CD4-positive, CD25-positive, alpha-beta regulatory T cell (primary cell): ENCODE measurements around the gene AR. TPM values are rescaled to one million over a fixed set of nuclear protein-coding genes. Genes with fewer than 3 reads are reported as not detected.
"Not testable (repeated sequence)": the region's sequence is repeated elsewhere in the genome, so short reads cannot be mapped to it uniquely, and the experiment has no call there.

Experiments used
- ATAC-seq, 2 donors: fragments of 150-1000 bp; cut with Tn5 transposase; one replicate each; pipeline ENCODE4 v1.10.0; 2021; ENCODE audit warnings: low read depth in 2 of 2, moderate number of reproducible peaks in 2 of 2, moderate library complexity in 1 of 2
- DNase-seq, 3 donors: peaks; one replicate each; pipeline versions ENCODE4 v3.0.0 to v3.0.0-alpha.2; 2012 to 2022; ENCODE audit warnings: mixed read lengths in 1 of 3
- H3K27ac ChIP-seq: one replicate; pipeline ENCODE4 v1.7.0; 2013; ENCODE audit warnings: mild to moderate bottlenecking, low read length; ENCODE audit not compliant: insufficient read depth, poor library complexity, severe bottlenecking
- H3K27me3 ChIP-seq: one replicate; pipeline ENCODE4 v1.7.0; 2013; ENCODE audit warnings: low read length; ENCODE audit not compliant: control insufficient read depth, insufficient read depth
- H3K36me3 ChIP-seq: one replicate; pipeline ENCODE4 v1.7.0; 2013; ENCODE audit warnings: mild to moderate bottlenecking, low read length, moderate library complexity; ENCODE audit not compliant: control insufficient read depth, insufficient read depth
- H3K4me1 ChIP-seq: 2 replicates; pipeline ENCODE4 v1.7.0; 2013; ENCODE audit warnings: mild to moderate bottlenecking, low read length; ENCODE audit not compliant: insufficient read depth, control insufficient read depth, poor library complexity, severe bottlenecking
- H3K4me3 ChIP-seq: one replicate; pipeline ENCODE4 v1.7.0; 2013; ENCODE audit warnings: low read depth, mild to moderate bottlenecking, low read length, moderate library complexity
- H3K9me3 ChIP-seq, 2 experiments: 1 replicate in 1 of 2; 2 replicates in 1 of 2; pipeline ENCODE4 v1.7.0; 2013; ENCODE audit warnings: low read length in 2 of 2, mild to moderate bottlenecking in 1 of 2, moderate library complexity in 1 of 2; ENCODE audit not compliant: control insufficient read depth in 2 of 2
- H3K27ac Mint-ChIP-seq, 3 donors: one replicate each; pipeline ENCODE4 v1.8.0; 2020 to 2022; ENCODE audit warnings: mild to moderate bottlenecking in 3 of 3, mixed read lengths in 3 of 3, moderate library complexity in 2 of 3
- H3K27me3 Mint-ChIP-seq: one replicate; pipeline ENCODE4 v1.8.0; 2022; ENCODE audit warnings: mild to moderate bottlenecking, mixed read lengths
- H3K36me3 Mint-ChIP-seq: one replicate; pipeline ENCODE4 v1.8.0; 2020; ENCODE audit warnings: mixed read lengths
- H3K4me1 Mint-ChIP-seq, 4 donors: one replicate each; pipeline ENCODE4 v1.8.0; 2020 to 2022; ENCODE audit warnings: mixed read lengths in 4 of 4, mild to moderate bottlenecking in 1 of 4
- H3K4me3 Mint-ChIP-seq, 4 donors: one replicate each; pipeline ENCODE4 v1.8.0; 2020 to 2022; ENCODE audit warnings: mild to moderate bottlenecking in 4 of 4, mixed read lengths in 4 of 4, moderate library complexity in 3 of 4
- H3K9me3 Mint-ChIP-seq, 7 donors: one replicate each; pipeline ENCODE4 v1.8.0; 2020 to 2022; ENCODE audit warnings: mixed read lengths in 7 of 7, mild to moderate bottlenecking in 3 of 7, moderate library complexity in 2 of 7
- polyA plus RNA-seq, 4 donors: library from polyadenylated mRNA; unstranded; fragments of 300-500 nt; fragmentation: Illumina TruSeq; gene quantifications; one replicate each; pipeline ENCODE4 v1.2.3, GENCODE V29; 2021
- total RNA-seq: library from RNA; stranded (reverse); gene quantifications from one replicate; pipeline ENCODE4 v1.2.3, GENCODE V29; 2022

AR gene
- total and polyA plus RNA-seq, 5 donors from 2014 or later, result 0.11 to 1.4 (median 0.13) TPM

GRCh38 chrX:67619253-67619652, 75.4 kb downstream of the AR start:
- peaks cover 0 to 5% of the 10 kb centered on the region in 2 experiments for H3K9me3 ChIP-seq
- H3K4me1 Mint-ChIP-seq, result peaks cover 0 to 4% (median 0%) of the 10 kb centered on the region in 4 donors
- ATAC-seq (no peak), DNase-seq (no peak)
- H3K27ac Mint-ChIP-seq, result no peak overlapping the region
- H3K27me3 ChIP-seq, result no peaks in the 10 kb centered on the region
- H3K4me1 ChIP-seq, result no peaks in the 10 kb centered on the region
- H3K9me3 Mint-ChIP-seq, result peaks cover 0 to 7% (median 3%) of the 10 kb centered on the region in 7 donors
- no peak overlapping the region for H3K4me3 Mint-ChIP-seq
- H3K27me3 Mint-ChIP-seq, result no peaks in the 10 kb centered on the region
- H3K36me3 Mint-ChIP-seq, result no peaks in the 10 kb centered on the region
- no peak overlapping the region for H3K4me3 ChIP-seq
- no peak overlapping the region for H3K27ac ChIP-seq
- H3K36me3 ChIP-seq, result no peaks in the 10 kb centered on the region

GRCh38 chrX:67622053-67622585, 78.3 kb downstream of the AR start:
- Histone ChIP-seq H3K9me3 (no peaks in the 10 kb centered on the region), H3K4me1 (no peaks in the 10 kb centered on the region), H3K27ac (no peak overlapping the region), H3K36me3 (no peaks in the 10 kb centered on the region), H3K27me3 (no peaks in the 10 kb centered on the region), H3K4me3 (no peak overlapping the region)
- Mint-ChIP-seq H3K27ac (no peak overlapping the region), H3K4me3 (no peak overlapping the region), H3K36me3 (no peaks in the 10 kb centered on the region), H3K4me1 (peaks cover 0 to 4% (median 0%) of the 10 kb centered on the region in 4 donors), H3K27me3 (no peaks in the 10 kb centered on the region), H3K9me3 (peaks cover 0 to 7% (median 0%) of the 10 kb centered on the region in 7 donors)
- DNase-seq (no peak), ATAC-seq (no peak)

DNA sequence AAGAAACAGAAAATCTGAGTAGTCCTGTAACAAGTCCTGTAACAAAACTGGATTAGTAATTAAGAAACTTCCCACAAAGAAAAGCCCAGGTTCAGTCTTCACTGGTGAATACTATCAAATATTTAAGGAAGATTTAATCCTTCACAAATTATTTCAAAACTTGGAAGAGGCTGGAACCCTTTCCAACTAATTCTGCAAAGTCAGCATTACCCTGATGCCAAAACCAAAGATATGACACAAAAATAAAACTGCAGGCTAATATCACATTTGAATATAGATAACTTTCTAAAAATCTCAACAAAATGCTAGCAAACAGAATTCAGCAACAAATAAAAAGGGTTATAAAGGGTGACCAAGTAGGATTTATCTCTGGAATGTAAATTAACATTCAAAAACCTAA, 80.5 kb downstream of the AR start:
- Histone ChIP-seq H3K27me3 (no peaks in the 10 kb centered on the region), H3K4me3 (no peak overlapping the region), H3K27ac (no peak overlapping the region), H3K4me1 (no peaks in the 10 kb centered on the region), H3K36me3 (no peaks in the 10 kb centered on the region), H3K9me3 (no peaks in the 10 kb centered on the region)
- Mint-ChIP-seq H3K36me3 (no peaks in the 10 kb centered on the region), H3K9me3 (peaks cover 0 to 7% (median 2%) of the 10 kb centered on the region in 7 donors), H3K27ac (no peak overlapping the region), H3K4me3 (no peak overlapping the region), H3K4me1 (no peaks in the 10 kb centered on the region), H3K27me3 (no peaks in the 10 kb centered on the region)
- ATAC-seq, result no peak
- DNase-seq, result no peak

GRCh38 chrX:67635424-67635823, 91.6 kb downstream of the AR start:
- ATAC-seq, result no peak
- Mint-ChIP-seq H3K9me3 (peaks cover 0 to 9% (median 2%) of the 10 kb centered on the region in 7 donors), H3K4me3 (no peak overlapping the region), H3K27me3 (no peaks in the 10 kb centered on the region), H3K36me3 (no peaks in the 10 kb centered on the region), H3K27ac (no peak overlapping the region), H3K4me1 (no peaks in the 10 kb centered on the region)
- DNase-seq, result no peak
- Histone ChIP-seq H3K9me3 (no peaks in the 10 kb centered on the region), H3K4me3 (no peak overlapping the region), H3K4me1 (no peaks in the 10 kb centered on the region), H3K36me3 (no peaks in the 10 kb centered on the region), H3K27ac (no peak overlapping the region), H3K27me3 (no peaks in the 10 kb centered on the region)

DNA sequence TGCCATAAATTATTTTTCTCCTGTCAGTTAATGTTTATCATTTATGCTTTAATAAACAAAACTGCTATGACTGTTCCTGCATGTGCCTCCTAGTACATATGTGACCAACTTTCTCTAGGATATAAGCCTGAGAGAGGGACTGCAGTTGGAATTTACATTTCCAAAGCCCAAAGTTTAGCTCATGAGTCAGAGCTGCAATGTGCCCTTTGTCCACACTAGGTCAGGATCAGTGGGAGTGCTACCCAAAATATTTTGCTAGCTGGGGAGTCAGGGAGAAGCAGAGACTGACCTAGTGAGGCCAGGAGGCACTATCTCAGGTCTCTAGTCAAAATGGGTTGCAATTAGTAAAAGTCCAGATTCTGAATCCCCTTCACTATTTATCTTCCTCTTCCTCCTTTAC, 92.7 kb downstream of the AR start:
- ATAC-seq, result no peak
- Histone ChIP-seq H3K4me3 (no peak overlapping the region), H3K36me3 (no peaks in the 10 kb centered on the region), H3K27ac (no peak overlapping the region), H3K4me1 (no peaks in the 10 kb centered on the region), H3K9me3 (no peaks in the 10 kb centered on the region), H3K27me3 (no peaks in the 10 kb centered on the region)
- Mint-ChIP-seq H3K36me3 (no peaks in the 10 kb centered on the region), H3K4me3 (no peak overlapping the region), H3K4me1 (no peaks in the 10 kb centered on the region), H3K27me3 (no peaks in the 10 kb centered on the region), H3K27ac (no peak overlapping the region), H3K9me3 (peaks cover 0 to 7% (median 1%) of the 10 kb centered on the region in 7 donors)
- DNase-seq, result no peak

GRCh38 chrX:67637293-67637692, 93.5 kb downstream of the AR start:
- not testable (repeated sequence) for H3K27me3 Mint-ChIP-seq, H3K4me1 ChIP-seq, H3K27ac ChIP-seq, DNase-seq, H3K9me3 ChIP-seq, H3K36me3 ChIP-seq, H3K27ac Mint-ChIP-seq, H3K9me3 Mint-ChIP-seq, H3K4me3 Mint-ChIP-seq, H3K36me3 Mint-ChIP-seq, H3K4me3 ChIP-seq, H3K4me1 Mint-ChIP-seq, H3K27me3 ChIP-seq, ATAC-seq

GRCh38 chrX:67648361-67648760, 104.5 kb downstream of the AR start:
- H3K36me3 Mint-ChIP-seq, result no peaks in the 10 kb centered on the region
- H3K4me3 ChIP-seq, result no peak overlapping the region
- no peak overlapping the region for H3K27ac Mint-ChIP-seq
- no peaks in the 10 kb centered on the region for H3K4me1 ChIP-seq
- ATAC-seq (no peak), DNase-seq (no peak)
- no peaks in the 10 kb centered on the region for H3K36me3 ChIP-seq
- H3K27me3 Mint-ChIP-seq, result no peaks in the 10 kb centered on the region
- H3K4me3 Mint-ChIP-seq, result no peak overlapping the region
- H3K9me3 ChIP-seq, result no peaks in the 10 kb centered on the region
- peaks cover 0 to 4% (median 0%) of the 10 kb centered on the region in 7 donors for H3K9me3 Mint-ChIP-seq
- no peaks in the 10 kb centered on the region for H3K27me3 ChIP-seq
- H3K4me1 Mint-ChIP-seq, result no peaks in the 10 kb centered on the region
- H3K27ac ChIP-seq, result no peak overlapping the region

DNA sequence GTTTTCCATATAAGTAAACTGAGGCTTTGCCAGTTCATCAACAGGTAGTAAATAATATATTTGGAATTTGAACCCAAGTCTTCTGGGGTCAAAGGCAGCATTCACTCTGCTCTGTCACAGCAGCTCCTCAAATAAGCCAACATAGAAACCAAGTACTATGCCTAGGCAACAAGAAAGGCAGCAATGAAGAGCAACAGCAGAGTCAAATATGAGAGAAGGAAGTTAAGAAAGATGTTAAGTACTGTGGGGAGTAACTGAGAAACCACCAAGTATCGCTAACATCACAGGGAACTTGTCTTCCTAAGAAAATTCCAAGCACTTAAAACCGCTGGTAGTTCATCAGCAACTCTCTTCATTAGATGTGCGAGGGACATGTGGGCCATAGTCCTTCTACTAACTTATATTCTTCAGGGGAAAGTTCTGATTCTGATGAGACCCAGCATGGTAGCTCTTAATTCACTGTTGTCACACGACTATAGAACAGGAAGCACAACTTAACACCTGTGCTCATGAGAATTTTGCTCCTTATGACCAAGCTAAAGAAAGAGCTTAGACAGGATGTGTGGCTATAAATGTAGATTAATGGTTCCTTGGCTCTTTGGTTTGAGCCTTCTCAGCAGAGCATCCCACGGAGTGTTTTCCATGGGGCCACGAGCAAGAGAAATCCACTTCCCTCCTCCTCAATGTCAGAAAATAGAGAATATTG, 107.8 kb downstream of the AR start:
- H3K27ac ChIP-seq, result no peak overlapping the region
- no peaks in the 10 kb centered on the region for H3K4me1 ChIP-seq
- H3K9me3 ChIP-seq, result no peaks in the 10 kb centered on the region
- peaks cover 0 to 2% (median 0%) of the 10 kb centered on the region in 7 donors for H3K9me3 Mint-ChIP-seq
- no peak overlapping the region for H3K27ac Mint-ChIP-seq
- no peaks in the 10 kb centered on the region for H3K36me3 Mint-ChIP-seq
- ATAC-seq (no peak), DNase-seq (no peak)
- H3K4me3 Mint-ChIP-seq, result no peak overlapping the region
- H3K4me1 Mint-ChIP-seq, result no peaks in the 10 kb centered on the region
- H3K4me3 ChIP-seq, result no peak overlapping the region
- H3K36me3 ChIP-seq, result no peaks in the 10 kb centered on the region
- no peaks in the 10 kb centered on the region for H3K27me3 ChIP-seq
- no peaks in the 10 kb centered on the region for H3K27me3 Mint-ChIP-seq
